Measurements from ENCODE around the gene HORMAD2.
"Not testable (repeated sequence)": the region's sequence is repeated elsewhere in the genome, so short reads cannot be mapped to it uniquely, and the experiment has no call there.

The HORMAD2 gene

DNA sequence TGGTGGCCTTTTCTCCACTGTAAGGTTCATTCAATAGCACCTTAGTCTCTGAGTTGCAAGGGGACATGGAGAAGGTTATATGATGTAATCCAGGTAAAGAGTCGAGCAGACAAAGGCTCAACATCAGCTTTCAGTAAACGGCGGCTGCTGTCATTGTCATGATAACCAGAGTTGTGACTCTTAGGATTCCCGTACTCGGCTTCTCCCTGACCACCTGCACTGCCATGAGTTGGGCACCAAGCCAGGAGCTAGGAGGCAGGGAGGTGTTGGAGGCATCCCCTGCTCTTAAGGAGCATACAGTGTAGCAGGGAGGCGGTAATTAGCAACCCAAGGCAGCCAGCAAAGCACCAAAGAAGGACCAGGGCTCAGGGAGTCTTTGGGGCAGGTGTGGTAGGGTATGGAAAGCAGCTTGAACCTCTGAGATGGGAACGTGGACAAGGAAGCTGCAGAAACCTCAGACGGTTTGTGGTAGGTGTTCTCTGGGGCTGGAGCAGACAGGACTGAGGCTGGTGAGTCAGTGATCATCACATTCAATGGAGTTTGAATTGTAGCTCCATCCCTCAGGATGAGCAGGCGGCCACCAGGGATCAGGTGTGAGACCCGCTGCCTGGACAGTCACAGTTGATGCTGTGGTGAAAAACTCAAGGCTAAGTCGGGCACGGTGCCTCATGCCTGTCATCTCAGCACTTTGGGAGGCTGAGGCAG lies 134.6 kb downstream of the HORMAD2 start:
- no peak overlapping the region for H3K4me2 ChIP-seq (ENCODE audit: insufficient read depth, low read length)
- no peaks in the 10 kb centered on the region for H3K36me3 ChIP-seq (ENCODE audit: insufficient read depth, low read length)
- H3K4me1 ChIP-seq (ENCODE audit: insufficient read depth, low read length): peaks cover 36% of the 10 kb centered on the region
- H3K79me2 ChIP-seq (ENCODE audit: insufficient read depth, low read length): no peaks in the 10 kb centered on the region
- peak; percentile 60 for DNase-seq
- ATAC-seq (ENCODE audit: insufficient read depth, low read depth): peak; percentile 69
- no peak overlapping the region for H3K4me3 ChIP-seq (ENCODE audit: low read depth in 1 of 2, low read length in 2 of 2)
- H4K20me1 ChIP-seq (ENCODE audit: insufficient read depth, low read length): no peaks in the 10 kb centered on the region
- peak overlapping the region; percentile 7 for H3K27ac ChIP-seq (ENCODE audit: low read length)
- no peaks in the 10 kb centered on the region for H3K9me3 ChIP-seq (ENCODE audit: insufficient read depth, low read length, severe bottlenecking)
- H2AFZ ChIP-seq (ENCODE audit: low read depth, low read length): no peak overlapping the region
- no peak overlapping the region for H3K9ac ChIP-seq (ENCODE audit: low read depth, low read length)
- TF ChIP-seq EZH2 (IDR thresholded peaks at IDR 0.05; ENCODE audit: borderline replicate concordance, low read depth, low read length, severe bottlenecking): no peak
- TF ChIP-seq, protein P1, sequence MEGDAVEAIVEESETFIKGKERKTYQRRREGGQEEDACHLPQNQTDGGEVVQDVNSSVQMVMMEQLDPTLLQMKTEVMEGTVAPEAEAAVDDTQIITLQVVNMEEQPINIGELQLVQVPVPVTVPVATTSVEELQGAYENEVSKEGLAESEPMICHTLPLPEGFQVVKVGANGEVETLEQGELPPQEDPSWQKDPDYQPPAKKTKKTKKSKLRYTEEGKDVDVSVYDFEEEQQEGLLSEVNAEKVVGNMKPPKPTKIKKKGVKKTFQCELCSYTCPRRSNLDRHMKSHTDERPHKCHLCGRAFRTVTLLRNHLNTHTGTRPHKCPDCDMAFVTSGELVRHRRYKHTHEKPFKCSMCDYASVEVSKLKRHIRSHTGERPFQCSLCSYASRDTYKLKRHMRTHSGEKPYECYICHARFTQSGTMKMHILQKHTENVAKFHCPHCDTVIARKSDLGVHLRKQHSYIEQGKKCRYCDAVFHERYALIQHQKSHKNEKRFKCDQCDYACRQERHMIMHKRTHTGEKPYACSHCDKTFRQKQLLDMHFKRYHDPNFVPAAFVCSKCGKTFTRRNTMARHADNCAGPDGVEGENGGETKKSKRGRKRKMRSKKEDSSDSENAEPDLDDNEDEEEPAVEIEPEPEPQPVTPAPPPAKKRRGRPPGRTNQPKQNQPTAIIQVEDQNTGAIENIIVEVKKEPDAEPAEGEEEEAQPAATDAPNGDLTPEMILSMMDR (IDR thresholded peaks at IDR 0.05; ENCODE audit: borderline replicate concordance, extremely low read depth, low read length, poor library complexity, severe bottlenecking): no peak
- no peaks in the 10 kb centered on the region for H3K27me3 ChIP-seq (ENCODE audit: insufficient read depth, low read length, poor library complexity)

DNA sequence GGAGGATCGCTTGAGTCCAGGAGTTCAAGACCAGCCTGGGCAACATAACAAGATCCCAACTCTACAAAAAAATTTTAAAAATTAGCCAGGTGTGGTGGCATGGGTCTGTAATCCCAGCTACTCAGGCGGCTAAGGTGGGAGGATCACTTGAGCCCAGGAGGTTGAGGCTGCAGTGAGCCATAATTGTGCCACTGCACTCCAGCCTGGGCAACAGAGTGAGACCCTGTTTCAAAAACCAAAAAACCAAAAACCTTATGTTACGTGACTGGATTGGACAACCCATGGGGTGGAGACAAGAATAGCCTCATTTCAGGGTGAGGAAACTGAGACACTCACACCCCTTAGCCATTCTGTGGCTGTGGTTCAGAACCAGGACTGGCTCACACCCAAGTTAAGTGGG lies 136.0 kb downstream of the HORMAD2 start:
- H3K4me2 ChIP-seq (ENCODE audit: insufficient read depth, low read length); H3K79me2 ChIP-seq (ENCODE audit: insufficient read depth, low read length); H3K9ac ChIP-seq (ENCODE audit: low read depth, low read length); H3K27me3 ChIP-seq (ENCODE audit: insufficient read depth, low read length, poor library complexity); H3K9me3 ChIP-seq (ENCODE audit: insufficient read depth, low read length, severe bottlenecking); ATAC-seq (ENCODE audit: insufficient read depth, low read depth); H3K27ac ChIP-seq (ENCODE audit: low read length); H4K20me1 ChIP-seq (ENCODE audit: insufficient read depth, low read length); DNase-seq; H3K36me3 ChIP-seq (ENCODE audit: insufficient read depth, low read length); H3K4me3 ChIP-seq (ENCODE audit: low read depth in 1 of 2, low read length in 2 of 2); H2AFZ ChIP-seq (ENCODE audit: low read depth, low read length): not testable (repeated sequence)
- peaks cover 50% of the 10 kb centered on the region for H3K4me1 ChIP-seq (ENCODE audit: insufficient read depth, low read length)

DNA sequence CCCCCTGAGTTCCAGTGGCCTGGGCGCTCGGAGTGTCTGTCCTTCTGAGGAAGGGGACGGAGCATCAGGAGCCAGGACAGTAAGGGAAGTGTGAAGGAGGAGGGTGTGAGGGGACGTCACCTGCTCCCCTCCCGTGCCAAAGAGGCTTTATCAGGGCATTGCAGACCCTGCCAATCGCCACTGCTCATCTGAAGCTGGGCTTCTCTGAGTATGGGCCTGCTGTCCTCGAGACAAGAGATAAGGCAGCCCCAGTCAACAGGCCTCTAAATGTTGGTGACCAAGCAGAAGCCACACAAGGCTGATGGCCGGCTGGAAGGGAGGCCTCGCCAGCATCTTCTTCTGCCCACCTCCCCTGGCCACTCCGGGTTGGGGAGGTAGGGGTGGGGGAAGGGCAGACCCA lies 136.4 kb downstream of the HORMAD2 start:
- Histone ChIP-seq H3K27me3 (ENCODE audit: insufficient read depth, low read length, poor library complexity) (no peaks in the 10 kb centered on the region), H3K9ac (ENCODE audit: low read depth, low read length) (no peak overlapping the region; the same call in 1 of the 2 replicates), H3K9me3 (ENCODE audit: insufficient read depth, low read length, severe bottlenecking) (no peaks in the 10 kb centered on the region), H2AFZ (ENCODE audit: low read depth, low read length) (no peak overlapping the region), H3K79me2 (ENCODE audit: insufficient read depth, low read length) (no peaks in the 10 kb centered on the region), H4K20me1 (ENCODE audit: insufficient read depth, low read length) (no peaks in the 10 kb centered on the region), H3K36me3 (ENCODE audit: insufficient read depth, low read length) (no peaks in the 10 kb centered on the region), H3K27ac (ENCODE audit: low read length) (no peak overlapping the region), H3K4me2 (ENCODE audit: insufficient read depth, low read length) (no peak overlapping the region), H3K4me3 (ENCODE audit: low read depth in 1 of 2, low read length in 2 of 2) (no peak overlapping the region), H3K4me1 (ENCODE audit: insufficient read depth, low read length) (peaks cover 55% of the 10 kb centered on the region)
- no peak for TF ChIP-seq EZH2 (IDR thresholded peaks at IDR 0.05; ENCODE audit: borderline replicate concordance, low read depth, low read length, severe bottlenecking)
- TF ChIP-seq, protein P1 (IDR thresholded peaks at IDR 0.05; ENCODE audit: borderline replicate concordance, extremely low read depth, low read length, poor library complexity, severe bottlenecking): no peak
- ATAC-seq (ENCODE audit: insufficient read depth, low read depth) (no peak), DNase-seq (no peak)

DNA sequence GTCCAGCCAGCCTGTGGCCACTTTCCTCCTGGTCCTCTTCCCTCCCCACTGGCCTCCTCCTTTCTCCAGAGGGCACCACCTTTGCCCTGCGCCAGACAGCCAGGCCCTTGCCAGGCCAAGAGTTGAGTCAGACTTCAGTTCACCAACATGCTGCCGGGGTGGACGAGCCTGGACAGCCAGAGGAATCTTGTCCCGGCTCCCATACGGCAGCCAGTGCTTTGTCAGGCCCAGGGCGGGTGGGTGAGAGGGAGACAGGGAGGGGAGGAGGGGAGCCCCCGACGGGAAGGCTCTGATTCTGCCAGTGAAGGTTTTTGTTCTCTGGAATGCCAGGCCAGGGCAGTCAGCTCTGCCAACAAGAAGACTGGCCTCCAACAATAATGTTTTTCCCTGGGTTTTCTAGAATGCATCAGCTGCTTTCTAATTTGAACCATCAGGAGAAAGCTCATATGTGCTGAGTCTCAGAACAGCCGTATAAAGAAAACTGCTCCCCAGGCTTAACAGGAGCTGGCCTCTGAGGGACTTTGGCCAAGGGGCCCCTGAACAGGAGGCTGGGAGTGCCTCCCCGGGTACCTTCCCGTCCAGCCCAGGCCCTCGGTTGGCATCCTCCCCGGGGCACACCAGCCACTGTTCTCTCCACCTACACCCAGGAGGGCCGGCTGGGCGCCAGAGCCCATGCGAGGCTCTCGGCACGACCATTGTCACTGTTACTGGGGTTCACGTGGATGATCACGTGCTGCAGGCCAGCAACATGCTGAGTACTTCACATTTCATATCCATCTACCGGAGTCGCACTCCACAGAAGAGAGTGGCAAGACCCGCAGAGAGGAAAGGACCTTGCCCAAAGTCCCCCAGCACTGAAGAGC lies 137.7 kb downstream of the HORMAD2 start:
- Histone ChIP-seq H3K79me2 (ENCODE audit: insufficient read depth, low read length) (no peaks in the 10 kb centered on the region), H3K27ac (ENCODE audit: low read length) (peak overlapping the region; percentile 33; the same call in 1 of the 2 replicates), H4K20me1 (ENCODE audit: insufficient read depth, low read length) (no peaks in the 10 kb centered on the region), H3K27me3 (ENCODE audit: insufficient read depth, low read length, poor library complexity) (no peaks in the 10 kb centered on the region), H3K9ac (ENCODE audit: low read depth, low read length) (no peak overlapping the region), H3K9me3 (ENCODE audit: insufficient read depth, low read length, severe bottlenecking) (no peaks in the 10 kb centered on the region), H3K4me1 (ENCODE audit: insufficient read depth, low read length) (peaks cover 60% of the 10 kb centered on the region), H2AFZ (ENCODE audit: low read depth, low read length) (no peak overlapping the region), H3K4me2 (ENCODE audit: insufficient read depth, low read length) (no peak overlapping the region), H3K4me3 (ENCODE audit: low read depth in 1 of 2, low read length in 2 of 2) (no peak overlapping the region), H3K36me3 (ENCODE audit: insufficient read depth, low read length) (no peaks in the 10 kb centered on the region)
- DNase-seq: no peak
- ATAC-seq (ENCODE audit: insufficient read depth, low read depth): no peak
- TF ChIP-seq, protein P1 (IDR thresholded peaks at IDR 0.05; ENCODE audit: borderline replicate concordance, extremely low read depth, low read length, poor library complexity, severe bottlenecking): no peak
- TF ChIP-seq EZH2 (IDR thresholded peaks at IDR 0.05; ENCODE audit: borderline replicate concordance, low read depth, low read length, severe bottlenecking): no peak

All from DND-41 (cell line).